Neural cell (in vitro differentiated cells): ENCODE data around the gene CPSF3. TPM values are rescaled to one million over a fixed set of nuclear protein-coding genes. Genes with fewer than 3 reads are reported as not detected.

Experiments
- H2AFZ ChIP-seq: fragments of 200-600, 300-800 bp; sonication (generic), shearing (Covaris generic); 2 replicates; pipeline ENCODE4 v1.6.0; 2014; ENCODE audit warnings: low read depth, mild to moderate bottlenecking, antibody characterized with exemption, low read length, moderate library complexity
- H3F3A ChIP-seq: fragments of 200-600 bp; shearing (Covaris generic); 2 replicates; pipeline ENCODE4 v1.6.1; 2016; ENCODE audit warnings: mild to moderate bottlenecking, moderate library complexity, mixed read lengths, antibody characterized with exemption, low read length; ENCODE audit not compliant: insufficient read depth, poor library complexity, severe bottlenecking
- H3K27ac ChIP-seq: fragments of 200-600, 300-800 bp; sonication (generic), shearing (Covaris generic); 2 replicates; pipeline ENCODE4 v1.5.1; 2014; ENCODE audit warnings: mild to moderate bottlenecking, low read length, moderate library complexity
- H3K27me3 ChIP-seq: fragments of 300-800, 200-600 bp; sonication (generic), shearing (Covaris generic); 2 replicates; pipeline ENCODE4 v1.6.0; 2014; ENCODE audit warnings: mild to moderate bottlenecking, low read depth, low read length, moderate library complexity; ENCODE audit not compliant: insufficient read depth
- H3K36me3 ChIP-seq: fragments of 300-800, 200-600 bp; sonication (generic), shearing (Covaris generic); 2 replicates; pipeline ENCODE4 v1.5.1; 2014; ENCODE audit warnings: mild to moderate bottlenecking, antibody characterized with exemption, low read length, moderate library complexity; ENCODE audit not compliant: insufficient read depth
- H3K4me2 ChIP-seq: fragments of 300-800, 200-600 bp; sonication (generic), shearing (Covaris generic); 2 replicates; pipeline ENCODE4 v1.6.0; 2014; ENCODE audit warnings: mild to moderate bottlenecking, low read length
- H3K4me3 ChIP-seq: fragments of 300-800, 200-600 bp; sonication (generic), shearing (Covaris generic); 2 replicates; pipeline ENCODE4 v1.5.1; 2014; ENCODE audit warnings: mild to moderate bottlenecking, low read length, moderate library complexity
- H3K79me2 ChIP-seq: fragments of 200-600 bp; shearing (Covaris generic); replicated peaks from 2 replicates; pipeline ENCODE4 v1.6.0; 2014; ENCODE audit warnings: mild to moderate bottlenecking, low read length, moderate library complexity; ENCODE audit not compliant: insufficient read depth
- H3K9ac ChIP-seq: fragments of 300-800, 200-600 bp; sonication (generic), shearing (Covaris generic); 2 replicates; pipeline ENCODE4 v1.6.1; 2016; ENCODE audit warnings: mild to moderate bottlenecking, low read length, mixed read lengths
- H3K9me2 ChIP-seq: fragments of 200-600 bp; shearing (Covaris generic); 2 replicates; pipeline ENCODE4 v1.6.1; 2016; ENCODE audit warnings: mild to moderate bottlenecking, low read length, mixed read lengths; ENCODE audit not compliant: insufficient read depth
- H3K9me3 ChIP-seq: fragments of 200-600, 300-800 bp; sonication (generic), shearing (Covaris generic); 2 replicates; pipeline ENCODE4 v1.6.1; 2016; ENCODE audit warnings: mild to moderate bottlenecking, mixed run types, low read length, moderate library complexity, mixed read lengths
- H4K20me1 ChIP-seq: fragments of 200-600 bp; shearing (Covaris generic); 2 replicates; pipeline ENCODE4 v1.6.1; 2016; ENCODE audit warnings: mild to moderate bottlenecking, mixed run types; ENCODE audit not compliant: insufficient read depth
- EP300 ChIP-seq: fragments of 450-650 bp; conservative IDR thresholded peaks from 2 replicates; pipeline ENCODE4 v1.6.1; 2014; ENCODE audit warnings: antibody characterized with exemption, mild to moderate bottlenecking, moderate library complexity; ENCODE audit not compliant: poor library complexity, severe bottlenecking
- EZH2 ChIP-seq: fragments of 200-600, 300-800 bp; shearing (Covaris generic), sonication (generic); IDR thresholded peaks from 2 replicates; pipeline ENCODE4 v1.6.1; 2014; ENCODE audit warnings: antibody characterized with exemption, low read length, borderline replicate concordance, mild to moderate bottlenecking; ENCODE audit not compliant: insufficient read depth, poor library complexity, severe bottlenecking
- MXI1 ChIP-seq: fragments of 450-650 bp; conservative IDR thresholded peaks from 2 replicates; pipeline ENCODE4 v1.6.1; 2014; ENCODE audit warnings: antibody characterized with exemption, mild to moderate bottlenecking; ENCODE audit not compliant: poor library complexity, severe bottlenecking
- POLR2AphosphoS5 ChIP-seq: IDR thresholded peaks from 2 replicates; pipeline ENCODE4 v1.6.1; 2012
- RAD21 ChIP-seq: fragments of 450-650 bp; conservative IDR thresholded peaks from 2 replicates; pipeline ENCODE4 v1.6.1; 2014; ENCODE audit warnings: antibody characterized with exemption, mild to moderate bottlenecking, moderate library complexity
- SMC3 ChIP-seq: fragments of 450-650 bp; conservative IDR thresholded peaks from 2 replicates; pipeline ENCODE4 v1.6.1; 2014; ENCODE audit warnings: antibody characterized with exemption, mild to moderate bottlenecking, moderate library complexity; ENCODE audit not compliant: poor library complexity
- TAF1 ChIP-seq: IDR thresholded peaks from 2 replicates; pipeline ENCODE4 v1.6.1; 2012; ENCODE audit warnings: low read depth
- polyA plus RNA-seq: library from polyadenylated mRNA; depleted of rRNA; stranded (reverse); fragments of >200 nt; gene quantifications from 2 replicates; pipeline ENCODE4 v1.2.3, GENCODE V29; 2014
- TF ChIP-seq, protein P1 (sequence below): fragments of 450-650 bp; IDR thresholded peaks from 2 replicates; pipeline ENCODE4 v1.5.1; 2014; ENCODE audit warnings: antibody characterized with exemption, mild to moderate bottlenecking, moderate library complexity; ENCODE audit not compliant: poor library complexity, severe bottlenecking
- TF ChIP-seq, protein P2 (sequence below): IDR thresholded peaks from 2 replicates; pipeline ENCODE4 v1.6.1; 2012; ENCODE audit warnings: borderline replicate concordance

CPSF3 gene
- polyA plus RNA-seq, 1 donor from 2014 or later: 56.0 TPM

DNA sequence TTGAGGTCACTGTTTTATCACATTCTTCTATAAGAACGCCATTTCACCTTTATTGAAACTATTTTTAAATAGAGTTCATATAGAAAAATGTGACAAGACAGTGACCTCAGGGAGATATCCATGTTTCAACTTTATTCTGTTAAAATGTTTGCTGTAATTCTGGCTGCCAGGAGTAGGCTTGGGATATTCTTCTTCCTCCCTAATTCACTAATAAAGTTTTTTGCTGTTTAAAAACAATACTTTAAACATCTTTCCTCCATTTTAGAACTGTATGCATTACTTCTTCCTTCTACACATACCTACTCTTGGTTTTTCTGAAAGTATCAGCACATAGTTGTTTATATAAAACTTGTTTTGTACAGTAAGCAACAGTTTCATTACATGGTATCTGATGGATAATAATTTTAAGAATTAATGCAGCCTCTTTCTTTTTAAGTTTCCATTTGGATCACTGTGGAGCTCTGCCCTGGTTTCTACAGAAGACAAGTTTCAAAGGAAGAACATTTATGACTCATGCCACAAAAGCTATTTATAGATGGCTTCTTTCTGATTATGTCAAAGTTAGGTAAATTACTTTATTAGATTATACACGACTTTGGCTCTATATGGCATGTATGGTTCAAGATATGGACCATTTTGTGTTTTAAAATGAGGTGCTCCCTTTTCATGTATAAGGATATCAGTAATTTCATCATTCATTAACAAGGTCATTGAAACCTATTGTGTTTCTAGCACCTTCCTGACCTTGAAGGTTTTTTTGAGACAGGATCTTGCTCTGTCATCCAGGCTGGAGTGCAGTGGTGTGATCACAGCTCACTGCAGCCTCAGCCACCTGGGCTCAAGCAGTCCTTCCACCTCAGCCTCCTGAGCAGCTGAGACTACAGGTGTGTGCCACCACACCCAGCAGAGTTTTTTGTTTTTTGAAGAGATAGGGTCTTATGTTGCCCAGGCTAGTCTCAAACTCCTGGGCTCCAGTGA lies 7.2 kb downstream of the CPSF3 start:
- H3K79me2 ChIP-seq: no peaks in the 10 kb centered on the region
- H4K20me1 ChIP-seq: no peaks in the 10 kb centered on the region
- no peak overlapping the region for H3K27ac ChIP-seq
- peaks cover 7% of the 10 kb centered on the region for H3K36me3 ChIP-seq
- H3K27me3 ChIP-seq: no peaks in the 10 kb centered on the region
- H3K4me2 ChIP-seq: no peak overlapping the region
- no peak for TF ChIP-seq EZH2
- TF ChIP-seq POLR2AphosphoS5: no peak
- no peak for TF ChIP-seq TAF1
- no peak for TF ChIP-seq SMC3
- no peak for TF ChIP-seq MXI1
- TF ChIP-seq EP300: no peak
- TF ChIP-seq, protein P1, sequence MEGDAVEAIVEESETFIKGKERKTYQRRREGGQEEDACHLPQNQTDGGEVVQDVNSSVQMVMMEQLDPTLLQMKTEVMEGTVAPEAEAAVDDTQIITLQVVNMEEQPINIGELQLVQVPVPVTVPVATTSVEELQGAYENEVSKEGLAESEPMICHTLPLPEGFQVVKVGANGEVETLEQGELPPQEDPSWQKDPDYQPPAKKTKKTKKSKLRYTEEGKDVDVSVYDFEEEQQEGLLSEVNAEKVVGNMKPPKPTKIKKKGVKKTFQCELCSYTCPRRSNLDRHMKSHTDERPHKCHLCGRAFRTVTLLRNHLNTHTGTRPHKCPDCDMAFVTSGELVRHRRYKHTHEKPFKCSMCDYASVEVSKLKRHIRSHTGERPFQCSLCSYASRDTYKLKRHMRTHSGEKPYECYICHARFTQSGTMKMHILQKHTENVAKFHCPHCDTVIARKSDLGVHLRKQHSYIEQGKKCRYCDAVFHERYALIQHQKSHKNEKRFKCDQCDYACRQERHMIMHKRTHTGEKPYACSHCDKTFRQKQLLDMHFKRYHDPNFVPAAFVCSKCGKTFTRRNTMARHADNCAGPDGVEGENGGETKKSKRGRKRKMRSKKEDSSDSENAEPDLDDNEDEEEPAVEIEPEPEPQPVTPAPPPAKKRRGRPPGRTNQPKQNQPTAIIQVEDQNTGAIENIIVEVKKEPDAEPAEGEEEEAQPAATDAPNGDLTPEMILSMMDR: no peak
- H3K4me3 ChIP-seq: no peak overlapping the region
- H3K9me3 ChIP-seq: no peaks in the 10 kb centered on the region
- H3F3A ChIP-seq: no peaks in the 10 kb centered on the region
- H2AFZ ChIP-seq: no peak overlapping the region
- H3K9me2 ChIP-seq: no peaks in the 10 kb centered on the region
- no peak overlapping the region for H3K9ac ChIP-seq

DNA sequence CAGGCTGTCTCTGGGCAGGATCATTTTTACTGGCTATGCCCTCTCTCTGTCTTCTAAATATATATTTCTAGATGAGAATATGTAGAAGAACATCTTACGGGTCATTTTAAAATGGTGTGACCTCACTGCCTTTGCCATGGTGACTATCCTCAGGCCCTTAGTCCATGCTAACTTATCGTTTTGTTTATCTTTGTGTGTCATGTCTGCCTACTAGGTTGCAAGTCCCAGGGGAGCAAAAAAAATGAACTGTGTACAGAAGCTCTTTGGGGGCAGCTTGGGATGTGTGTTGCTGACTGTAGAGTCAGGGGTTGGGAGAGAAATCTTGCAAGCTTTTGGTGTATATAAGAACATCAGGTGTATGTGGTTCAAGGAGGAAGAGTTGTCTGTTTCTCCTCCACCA lies 11.0 kb downstream of the CPSF3 start:
- Histone ChIP-seq H3K4me2 (no peak overlapping the region), H4K20me1 (no peaks in the 10 kb centered on the region), H3K79me2 (no peaks in the 10 kb centered on the region), H3K9me3 (no peaks in the 10 kb centered on the region), H3F3A (no peaks in the 10 kb centered on the region), H3K36me3 (peaks cover 18% of the 10 kb centered on the region), H3K27me3 (no peaks in the 10 kb centered on the region), H3K9me2 (no peaks in the 10 kb centered on the region), H3K27ac (no peak overlapping the region), H3K9ac (no peak overlapping the region), H3K4me3 (no peak overlapping the region), H2AFZ (no peak overlapping the region)
- TF ChIP-seq RAD21 (no peak), EZH2 (no peak), POLR2AphosphoS5 (no peak)

DNA sequence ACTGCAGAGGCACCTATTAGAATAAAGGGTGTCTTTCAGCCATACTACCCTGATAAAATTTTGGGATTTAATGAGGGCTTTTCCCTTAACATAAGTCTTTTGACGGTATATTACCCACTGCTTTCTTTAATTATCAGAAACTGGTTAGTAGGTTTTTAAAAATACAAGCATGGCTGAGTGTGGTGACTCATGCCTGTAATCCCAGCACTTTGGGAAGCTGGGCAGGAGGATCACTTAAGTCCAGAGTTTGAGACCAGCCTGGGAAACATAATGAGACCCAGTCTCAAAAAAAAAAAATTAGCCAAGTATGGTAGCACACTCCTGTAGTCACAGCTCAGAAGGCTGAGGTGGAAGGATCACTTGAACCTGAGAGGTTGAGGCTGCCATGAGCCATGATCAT lies 16.1 kb downstream of the CPSF3 start:
- Histone ChIP-seq H3K9me3 (no peaks in the 10 kb centered on the region), H2AFZ (no peak overlapping the region), H3K4me2 (no peak overlapping the region), H4K20me1 (no peaks in the 10 kb centered on the region), H3K36me3 (peaks cover 12% of the 10 kb centered on the region), H3K27me3 (no peaks in the 10 kb centered on the region), H3K9ac (no peak overlapping the region), H3F3A (no peaks in the 10 kb centered on the region), H3K79me2 (no peaks in the 10 kb centered on the region), H3K4me3 (no peak overlapping the region), H3K27ac (no peak overlapping the region), H3K9me2 (no peaks in the 10 kb centered on the region)
- TF ChIP-seq SMC3 (no peak), MXI1 (no peak), TAF1 (no peak), EP300 (no peak), EZH2 (no peak), POLR2AphosphoS5 (no peak)
- TF ChIP-seq, protein P2, sequence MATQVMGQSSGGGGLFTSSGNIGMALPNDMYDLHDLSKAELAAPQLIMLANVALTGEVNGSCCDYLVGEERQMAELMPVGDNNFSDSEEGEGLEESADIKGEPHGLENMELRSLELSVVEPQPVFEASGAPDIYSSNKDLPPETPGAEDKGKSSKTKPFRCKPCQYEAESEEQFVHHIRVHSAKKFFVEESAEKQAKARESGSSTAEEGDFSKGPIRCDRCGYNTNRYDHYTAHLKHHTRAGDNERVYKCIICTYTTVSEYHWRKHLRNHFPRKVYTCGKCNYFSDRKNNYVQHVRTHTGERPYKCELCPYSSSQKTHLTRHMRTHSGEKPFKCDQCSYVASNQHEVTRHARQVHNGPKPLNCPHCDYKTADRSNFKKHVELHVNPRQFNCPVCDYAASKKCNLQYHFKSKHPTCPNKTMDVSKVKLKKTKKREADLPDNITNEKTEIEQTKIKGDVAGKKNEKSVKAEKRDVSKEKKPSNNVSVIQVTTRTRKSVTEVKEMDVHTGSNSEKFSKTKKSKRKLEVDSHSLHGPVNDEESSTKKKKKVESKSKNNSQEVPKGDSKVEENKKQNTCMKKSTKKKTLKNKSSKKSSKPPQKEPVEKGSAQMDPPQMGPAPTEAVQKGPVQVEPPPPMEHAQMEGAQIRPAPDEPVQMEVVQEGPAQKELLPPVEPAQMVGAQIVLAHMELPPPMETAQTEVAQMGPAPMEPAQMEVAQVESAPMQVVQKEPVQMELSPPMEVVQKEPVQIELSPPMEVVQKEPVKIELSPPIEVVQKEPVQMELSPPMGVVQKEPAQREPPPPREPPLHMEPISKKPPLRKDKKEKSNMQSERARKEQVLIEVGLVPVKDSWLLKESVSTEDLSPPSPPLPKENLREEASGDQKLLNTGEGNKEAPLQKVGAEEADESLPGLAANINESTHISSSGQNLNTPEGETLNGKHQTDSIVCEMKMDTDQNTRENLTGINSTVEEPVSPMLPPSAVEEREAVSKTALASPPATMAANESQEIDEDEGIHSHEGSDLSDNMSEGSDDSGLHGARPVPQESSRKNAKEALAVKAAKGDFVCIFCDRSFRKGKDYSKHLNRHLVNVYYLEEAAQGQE: no peak
- TF ChIP-seq, protein P1: no peak
